OCI-LY1 (cell line): ENCODE results near the gene VARS1.
"Not testable (repeated sequence)": the region's sequence is repeated elsewhere in the genome, so short reads cannot be mapped to it uniquely, and the experiment has no call there.

Experiments
- H2AFZ ChIP-seq: fragments of 200-600 bp; sonication (generic), shearing (Covaris generic); 2 replicates; pipeline ENCODE4 v1.6.0; 2014; ENCODE audit warnings: antibody characterized with exemption, mild to moderate bottlenecking, low read length
- H3F3A ChIP-seq: fragments of 200-600 bp; sonication (generic), shearing (Covaris generic); 2 replicates; pipeline ENCODE4 v1.6.0; 2014; ENCODE audit warnings: mild to moderate bottlenecking, antibody characterized with exemption, low read length, moderate library complexity; ENCODE audit not compliant: insufficient read depth
- H3K27ac ChIP-seq: fragments of 200-600 bp; sonication (generic); 2 replicates; pipeline ENCODE4 v1.5.1; 2014; ENCODE audit warnings: low read length, mixed run types, mild to moderate bottlenecking, low read depth; ENCODE audit not compliant: poor library complexity, severe bottlenecking
- H3K27me3 ChIP-seq: fragments of 200-600 bp; sonication (generic); 2 replicates; pipeline ENCODE4 v1.6.0; 2014; ENCODE audit warnings: antibody characterized with exemption, mild to moderate bottlenecking, low read length, moderate library complexity; ENCODE audit not compliant: insufficient read depth
- H3K36me3 ChIP-seq: fragments of 200-600 bp; sonication (generic); 2 replicates; pipeline ENCODE4 v1.6.1; 2014; ENCODE audit warnings: mild to moderate bottlenecking, antibody characterized with exemption, low read length, moderate library complexity, mixed read lengths; ENCODE audit not compliant: insufficient read depth
- H3K4me1 ChIP-seq: fragments of 200-600 bp; sonication (generic); 2 replicates; pipeline ENCODE4 v1.5.1; 2014; ENCODE audit warnings: mild to moderate bottlenecking, low read length, moderate library complexity; ENCODE audit not compliant: insufficient read depth, severe bottlenecking
- H3K4me2 ChIP-seq: fragments of 200-600 bp; sonication (generic), shearing (Covaris generic); 2 replicates; pipeline ENCODE4 v1.6.1; 2014; ENCODE audit warnings: low read length
- H3K4me3 ChIP-seq: fragments of 200-600 bp; sonication (generic); 2 replicates; pipeline ENCODE4 v1.5.1; 2014; ENCODE audit warnings: low read length, low read depth, mild to moderate bottlenecking, mixed read lengths; ENCODE audit not compliant: poor library complexity, severe bottlenecking
- H3K79me2 ChIP-seq: fragments of 200-600 bp; shearing (Covaris generic); 2 replicates; pipeline ENCODE4 v1.6.1; 2016; ENCODE audit warnings: mixed run types, low read length, mixed read lengths; ENCODE audit not compliant: insufficient read depth
- H3K9ac ChIP-seq: fragments of 200-600 bp; sonication (generic), shearing (Covaris generic); 2 replicates; pipeline ENCODE4 v1.6.1; 2014; ENCODE audit warnings: mild to moderate bottlenecking, low read length, mixed read lengths
- H3K9me2 ChIP-seq: fragments of 200-600 bp; sonication (generic), shearing (Covaris generic); 2 replicates; pipeline ENCODE4 v1.6.1; 2014; ENCODE audit warnings: low read depth, mild to moderate bottlenecking, low read length, mixed read lengths
- H3K9me3 ChIP-seq: fragments of 200-600 bp; shearing (Covaris generic); 2 replicates; pipeline ENCODE4 v1.6.1; 2014; ENCODE audit warnings: low read length, mixed read lengths
- H4K20me1 ChIP-seq: fragments of 200-600 bp; sonication (generic), shearing (Covaris generic); 2 replicates; pipeline ENCODE4 v1.6.0; 2016; ENCODE audit warnings: mild to moderate bottlenecking, low read length; ENCODE audit not compliant: insufficient read depth
- EZH2 ChIP-seq: fragments of 200-600 bp; sonication (generic), shearing (Covaris generic); IDR thresholded peaks from 2 replicates; pipeline ENCODE4 v1.8.0; 2017; ENCODE audit warnings: borderline replicate concordance, mixed run types, mild to moderate bottlenecking, antibody characterized with exemption, low read length, moderate library complexity, mixed read lengths
- TF ChIP-seq, protein P1 (sequence below): fragments of 200-600 bp; sonication (generic), shearing (Covaris generic); IDR thresholded peaks from 2 replicates; pipeline ENCODE4 v1.5.1; 2017; ENCODE audit warnings: mild to moderate bottlenecking, antibody characterized with exemption, low read length, moderate library complexity, mixed read lengths

VARS1 gene

GRCh38 chr6:31827286-31828079, 31.9 kb upstream of the VARS1 start, which contains the start of gene HSPA1B:
HSPA1B (plus strand) TSS chr6:31827738; CDS start chr6:31827951, 213 bp downstream.
- no peak for TF ChIP-seq EZH2
- TF ChIP-seq, protein P1, sequence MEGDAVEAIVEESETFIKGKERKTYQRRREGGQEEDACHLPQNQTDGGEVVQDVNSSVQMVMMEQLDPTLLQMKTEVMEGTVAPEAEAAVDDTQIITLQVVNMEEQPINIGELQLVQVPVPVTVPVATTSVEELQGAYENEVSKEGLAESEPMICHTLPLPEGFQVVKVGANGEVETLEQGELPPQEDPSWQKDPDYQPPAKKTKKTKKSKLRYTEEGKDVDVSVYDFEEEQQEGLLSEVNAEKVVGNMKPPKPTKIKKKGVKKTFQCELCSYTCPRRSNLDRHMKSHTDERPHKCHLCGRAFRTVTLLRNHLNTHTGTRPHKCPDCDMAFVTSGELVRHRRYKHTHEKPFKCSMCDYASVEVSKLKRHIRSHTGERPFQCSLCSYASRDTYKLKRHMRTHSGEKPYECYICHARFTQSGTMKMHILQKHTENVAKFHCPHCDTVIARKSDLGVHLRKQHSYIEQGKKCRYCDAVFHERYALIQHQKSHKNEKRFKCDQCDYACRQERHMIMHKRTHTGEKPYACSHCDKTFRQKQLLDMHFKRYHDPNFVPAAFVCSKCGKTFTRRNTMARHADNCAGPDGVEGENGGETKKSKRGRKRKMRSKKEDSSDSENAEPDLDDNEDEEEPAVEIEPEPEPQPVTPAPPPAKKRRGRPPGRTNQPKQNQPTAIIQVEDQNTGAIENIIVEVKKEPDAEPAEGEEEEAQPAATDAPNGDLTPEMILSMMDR: no peak
- Histone ChIP-seq H4K20me1 (no peaks in the 10 kb centered on the region), H3K27me3 (no peaks in the 10 kb centered on the region), H3K79me2 (peaks cover 22% of the 10 kb centered on the region), H3K4me2 (peak within 1 kb of the TSS; percentile 81), H3K27ac (peak within 1 kb of the TSS; percentile 91), H2AFZ (0 out of 2 replicates have a peak within 1 kb of the TSS, but pooled peaks have one; percentile 12), H3K9me3 (no peaks in the 10 kb centered on the region), H3K9ac (peak within 1 kb of the TSS; percentile 76), H3K36me3 (no peaks in the 10 kb centered on the region), H3F3A (peaks cover 10% of the 10 kb centered on the region; the same call in 1 of the 2 replicates), H3K4me1 (peaks cover 41% of the 10 kb centered on the region), H3K4me3 (peak within 1 kb of the TSS; percentile 62), H3K9me2 (no peaks in the 10 kb centered on the region)

DNA sequence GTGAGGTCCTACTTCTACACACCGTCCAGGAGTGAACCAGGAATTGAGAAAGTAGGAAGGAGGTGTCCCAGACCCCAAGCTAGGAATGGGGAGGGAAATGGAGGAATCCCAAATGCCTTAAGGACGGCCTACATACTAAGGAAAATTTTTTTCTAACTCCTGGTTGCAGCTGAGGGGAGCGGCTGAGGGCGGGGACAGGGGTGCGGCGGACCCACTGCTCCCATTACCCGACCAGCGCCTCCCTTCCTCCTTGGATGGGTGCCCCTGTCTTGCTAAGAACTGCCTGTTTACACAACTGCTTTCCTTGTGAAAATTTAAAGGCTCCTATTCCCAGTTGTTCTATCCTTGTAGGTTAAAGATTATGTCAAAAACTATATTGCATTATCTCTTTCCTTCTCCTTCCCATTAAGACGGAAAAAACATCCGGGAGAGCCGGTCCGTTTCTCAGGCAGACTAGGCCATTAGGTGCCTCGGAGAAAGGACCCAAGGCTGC, 31.3 kb upstream of the VARS1 start:
- no peaks in the 10 kb centered on the region for H3K27me3 ChIP-seq
- peaks cover 6% of the 10 kb centered on the region; the same call in 1 of the 2 replicates for H3F3A ChIP-seq
- peaks cover 41% of the 10 kb centered on the region for H3K4me1 ChIP-seq
- H3K27ac ChIP-seq: peak overlapping the region; percentile 91
- H4K20me1 ChIP-seq: no peaks in the 10 kb centered on the region
- H3K9me2 ChIP-seq: no peaks in the 10 kb centered on the region
- H3K4me2 ChIP-seq: peak overlapping the region; percentile 81
- no peaks in the 10 kb centered on the region for H3K36me3 ChIP-seq
- H3K4me3 ChIP-seq: peak overlapping the region; percentile 62
- H3K9me3 ChIP-seq: no peaks in the 10 kb centered on the region
- H3K79me2 ChIP-seq: peaks cover 22% of the 10 kb centered on the region
- TF ChIP-seq, protein P1: no peak
- no peak for TF ChIP-seq EZH2
- peak overlapping the region; percentile 76 for H3K9ac ChIP-seq
- H2AFZ ChIP-seq: 0 out of 2 replicates have a peak overlapping the region, but pooled peaks have one; percentile 12

- no peak overlapping the region for H3K4me2 ChIP-seq
- no peak overlapping the region for H3K9ac ChIP-seq
- no peaks in the 10 kb centered on the region for H3K27me3 ChIP-seq
- H4K20me1 ChIP-seq: no peaks in the 10 kb centered on the region
- H2AFZ ChIP-seq: no peak overlapping the region
- no peaks in the 10 kb centered on the region for H3K36me3 ChIP-seq
- H3K79me2 ChIP-seq: peaks cover 9% of the 10 kb centered on the region
- H3K4me1 ChIP-seq: peaks cover 39% of the 10 kb centered on the region
- H3K4me3 ChIP-seq: no peak overlapping the region
- H3K27ac ChIP-seq: peak overlapping the region; percentile 91
- H3K9me3 ChIP-seq: no peaks in the 10 kb centered on the region
- H3F3A ChIP-seq: no peaks in the 10 kb centered on the region
- H3K9me2 ChIP-seq: no peaks in the 10 kb centered on the region
- TF ChIP-seq EZH2: no peak
- TF ChIP-seq, protein P1: no peak
Observed at GRCh38 chr6:31825553-31825952, 30.0 kb upstream of the VARS1 start.

- H3K36me3 ChIP-seq, H3K9me3 ChIP-seq, H3K27me3 ChIP-seq, H3K9me2 ChIP-seq, H3K4me3 ChIP-seq, H4K20me1 ChIP-seq, H2AFZ ChIP-seq, H3K79me2 ChIP-seq, H3F3A ChIP-seq, H3K9ac ChIP-seq, H3K4me2 ChIP-seq: not testable (repeated sequence)
- Histone ChIP-seq H3K4me1 (peaks cover 39% of the 10 kb centered on the region), H3K27ac (peak overlapping the region; percentile 93)
Observed at GRCh38 chr6:31823592-31824196, 28.1 kb upstream of the VARS1 start.
